Activated naive CD8-positive, alpha-beta T cell treated with anti-CD3 and anti-CD28 coated beads, Interleukin-2, amount 10 ng/mL, durations not matched to agents 7 days and 5 days (primary cell): Measurements from ENCODE around the gene GTF2B. TPM values are rescaled to one million over a fixed set of nuclear protein-coding genes. Genes with fewer than 3 reads are reported as not detected.
A peak's percentile ranks its signal among the peaks of the same experiment; 100 is the strongest.
"Not testable (repeated sequence)": the region's sequence is repeated elsewhere in the genome, so short reads cannot be mapped to it uniquely, and the experiment has no call there.

Experiments
- ATAC-seq: fragments of 150-1000 bp; cut with Tn5 transposase; one replicate; pipeline ENCODE4 v1.10.0; 2021; ENCODE audit warnings: low read depth, moderate library complexity
- POLR2A ChIA-PET: fragments of 350-600 bp; sonication (Branson Sonifier 250); formaldehyde crosslinking; loops from one replicate; lab custom pipeline; 2021; ENCODE audit warnings: antibody characterized with exemption; lab: Charles Lee
- DNase-seq: peaks from one replicate; pipeline ENCODE4 v3.0.0; 2021
- H3K27ac Mint-ChIP-seq: one replicate; pipeline ENCODE4 v1.8.0; 2022; ENCODE audit warnings: mild to moderate bottlenecking, mixed read lengths
- H3K27me3 Mint-ChIP-seq: one replicate; pipeline ENCODE4 v1.8.0; 2022; ENCODE audit warnings: mild to moderate bottlenecking, moderate library complexity, mixed read lengths
- H3K36me3 Mint-ChIP-seq: one replicate; pipeline ENCODE4 v1.8.0; 2021; ENCODE audit warnings: mild to moderate bottlenecking, mixed read lengths
- H3K4me1 Mint-ChIP-seq: one replicate; pipeline ENCODE4 v1.8.0; 2021; ENCODE audit warnings: mixed read lengths
- H3K4me3 Mint-ChIP-seq: one replicate; pipeline ENCODE4 v1.8.0; 2022; ENCODE audit warnings: mild to moderate bottlenecking, moderate library complexity, mixed read lengths
- H3K9me3 Mint-ChIP-seq: one replicate; pipeline ENCODE4 v1.8.0; 2021; ENCODE audit warnings: mixed read lengths
- total RNA-seq, 2 experiments: library from RNA; stranded (reverse); gene quantifications; one replicate each; pipeline ENCODE4 v1.2.3, GENCODE V29; 2021

Gene GTF2B
- 10 to 100 TPM; 40.2 to 41.7 TPM for total RNA-seq

GRCh38 chr1:88891318-88891950, at the start of gene GTF2B:
GTF2B (minus strand) TSS chr1:88891567; CDS start chr1:88891499, 68 bp downstream.
- Mint-ChIP-seq H3K9me3 (peaks cover 1% of the 10 kb centered on the region), H3K27me3 (no peaks in the 10 kb centered on the region), H3K4me1 (peaks cover 26% of the 10 kb centered on the region), H3K27ac (peak within 1 kb of the TSS; percentile 98), H3K4me3 (peak within 1 kb of the TSS; percentile 96), H3K36me3 (no peaks in the 10 kb centered on the region)
- DNase-seq (peak; percentile 91), ATAC-seq (peak; percentile 87)
- POLR2A ChIA-PET: interaction anchor here (0.9 to 3.5 kb wide), 4 partner anchors 10 to 231 kb away, joined by 3 to 30 read pairs (median 4); partner anchors contain the start of gene PKN2

GRCh38 chr1:88938528-88938927, 47.2 kb upstream of the GTF2B start:
- DNase-seq, POLR2A ChIA-PET, H3K27ac Mint-ChIP-seq, H3K9me3 Mint-ChIP-seq, H3K4me3 Mint-ChIP-seq, ATAC-seq, H3K27me3 Mint-ChIP-seq, H3K4me1 Mint-ChIP-seq: not testable (repeated sequence)
- peaks cover 62% of the 10 kb centered on the region for H3K36me3 Mint-ChIP-seq

GRCh38 chr1:88936760-88937342, 45.5 kb upstream of the GTF2B start:
- DNase-seq (no peak), ATAC-seq (no peak)
- Mint-ChIP-seq H3K27me3 (no peaks in the 10 kb centered on the region), H3K36me3 (peaks cover 58% of the 10 kb centered on the region), H3K9me3 (no peaks in the 10 kb centered on the region), H3K4me3 (no peak overlapping the region), H3K27ac (no peak overlapping the region), H3K4me1 (peaks cover 3% of the 10 kb centered on the region)
- POLR2A ChIA-PET: no interaction called here

GRCh38 chr1:88936223-88936523, 44.8 kb upstream of the GTF2B start:
- POLR2A ChIA-PET: no interaction called here
- ATAC-seq (no peak), DNase-seq (no peak)
- H3K9me3 Mint-ChIP-seq: no peaks in the 10 kb centered on the region
- peaks cover 8% of the 10 kb centered on the region for H3K4me1 Mint-ChIP-seq
- no peaks in the 10 kb centered on the region for H3K27me3 Mint-ChIP-seq
- H3K4me3 Mint-ChIP-seq: no peak overlapping the region
- no peak overlapping the region for H3K27ac Mint-ChIP-seq
- H3K36me3 Mint-ChIP-seq: peaks cover 57% of the 10 kb centered on the region

- ATAC-seq: no peak
- H3K27ac Mint-ChIP-seq: no peak overlapping the region
- POLR2A ChIA-PET: no interaction called here
- peaks cover 8% of the 10 kb centered on the region for H3K4me1 Mint-ChIP-seq
- H3K4me3 Mint-ChIP-seq: no peak overlapping the region
- DNase-seq: no peak
- H3K9me3 Mint-ChIP-seq: no peaks in the 10 kb centered on the region
- no peaks in the 10 kb centered on the region for H3K27me3 Mint-ChIP-seq
- H3K36me3 Mint-ChIP-seq: peaks cover 54% of the 10 kb centered on the region
Observed at GRCh38 chr1:88935522-88936222, 44.3 kb upstream of the GTF2B start.

GRCh38 chr1:88930176-88930575, 38.8 kb upstream of the GTF2B start:
- POLR2A ChIA-PET, H3K27me3 Mint-ChIP-seq, H3K9me3 Mint-ChIP-seq: not testable (repeated sequence)

GRCh38 chr1:88923224-88923623, 31.9 kb upstream of the GTF2B start:
- H3K4me3 Mint-ChIP-seq: no peak overlapping the region
- no peak for DNase-seq
- no peaks in the 10 kb centered on the region for H3K27me3 Mint-ChIP-seq
- H3K36me3 Mint-ChIP-seq: peaks cover 61% of the 10 kb centered on the region
- peaks cover 2% of the 10 kb centered on the region for H3K4me1 Mint-ChIP-seq
- no peak overlapping the region for H3K27ac Mint-ChIP-seq
- ATAC-seq: no peak
- H3K9me3 Mint-ChIP-seq: peaks cover 4% of the 10 kb centered on the region
- POLR2A ChIA-PET: no interaction called here

More at GRCh38 chr1:88930176-88930575, 38.8 kb upstream of the GTF2B start:
- not testable (repeated sequence) for H3K4me3 Mint-ChIP-seq, DNase-seq, H3K4me1 Mint-ChIP-seq, ATAC-seq, H3K27ac Mint-ChIP-seq
- H3K36me3 Mint-ChIP-seq: peaks cover 46% of the 10 kb centered on the region

- H3K36me3 Mint-ChIP-seq: peaks cover 57% of the 10 kb centered on the region
- H3K27me3 Mint-ChIP-seq: no peaks in the 10 kb centered on the region
- H3K27ac Mint-ChIP-seq: no peak overlapping the region
- peaks cover 5% of the 10 kb centered on the region for H3K9me3 Mint-ChIP-seq
- POLR2A ChIA-PET: interaction anchor here (0.5 kb wide), 1 partner anchor 80 kb away, joined by 7 read pairs; no protein-coding TSS in a partner anchor
- H3K4me1 Mint-ChIP-seq: peaks cover 2% of the 10 kb centered on the region
- ATAC-seq: no peak
- H3K4me3 Mint-ChIP-seq: no peak overlapping the region
- no peak for DNase-seq
Observed at GRCh38 chr1:88922214-88922613, 30.8 kb upstream of the GTF2B start.

GRCh38 chr1:88920845-88921244, 29.5 kb upstream of the GTF2B start:
- ATAC-seq (no peak), DNase-seq (no peak)
- no peaks in the 10 kb centered on the region for H3K27me3 Mint-ChIP-seq
- H3K9me3 Mint-ChIP-seq: peaks cover 11% of the 10 kb centered on the region
- peaks cover 60% of the 10 kb centered on the region for H3K36me3 Mint-ChIP-seq
- POLR2A ChIA-PET: no interaction called here
- H3K4me3 Mint-ChIP-seq: no peak overlapping the region
- H3K4me1 Mint-ChIP-seq: peaks cover 6% of the 10 kb centered on the region
- no peak overlapping the region for H3K27ac Mint-ChIP-seq

- DNase-seq: no peak
- Mint-ChIP-seq H3K4me3 (no peak overlapping the region), H3K27ac (no peak overlapping the region), H3K36me3 (peaks cover 38% of the 10 kb centered on the region), H3K27me3 (no peaks in the 10 kb centered on the region), H3K4me1 (peaks cover 4% of the 10 kb centered on the region), H3K9me3 (peaks cover 11% of the 10 kb centered on the region)
- POLR2A ChIA-PET: no interaction called here
- ATAC-seq: no peak
Observed at GRCh38 chr1:88917321-88918025, 26.1 kb upstream of the GTF2B start.

GRCh38 chr1:88916883-88917282, 25.5 kb upstream of the GTF2B start:
- no peak for ATAC-seq
- POLR2A ChIA-PET: no interaction called here
- Mint-ChIP-seq H3K4me1 (peaks cover 5% of the 10 kb centered on the region), H3K27ac (no peak overlapping the region), H3K36me3 (peaks cover 38% of the 10 kb centered on the region), H3K9me3 (peaks cover 11% of the 10 kb centered on the region), H3K4me3 (peak overlapping the region; percentile 9), H3K27me3 (no peaks in the 10 kb centered on the region)
- no peak for DNase-seq

GRCh38 chr1:88911800-88912199, 20.4 kb upstream of the GTF2B start:
- DNase-seq, POLR2A ChIA-PET, H3K27me3 Mint-ChIP-seq, H3K4me1 Mint-ChIP-seq, H3K36me3 Mint-ChIP-seq, ATAC-seq, H3K27ac Mint-ChIP-seq, H3K9me3 Mint-ChIP-seq, H3K4me3 Mint-ChIP-seq: not testable (repeated sequence)

- no peak overlapping the region for H3K27ac Mint-ChIP-seq
- peaks cover 8% of the 10 kb centered on the region for H3K4me1 Mint-ChIP-seq
- H3K36me3 Mint-ChIP-seq: peaks cover 7% of the 10 kb centered on the region
- ATAC-seq (no peak), DNase-seq (no peak)
- H3K4me3 Mint-ChIP-seq: no peak overlapping the region
- POLR2A ChIA-PET: no interaction called here
- H3K27me3 Mint-ChIP-seq: no peaks in the 10 kb centered on the region
- H3K9me3 Mint-ChIP-seq: peaks cover 7% of the 10 kb centered on the region
Observed at GRCh38 chr1:88911161-88911560, 19.8 kb upstream of the GTF2B start.
